ENCODE results near the gene LYPD1. TPM values are rescaled to one million over a fixed set of nuclear protein-coding genes. Genes with fewer than 3 reads are reported as not detected.

LYPD1 gene
- total RNA-seq, 1 donor from 2014 or later: 6.0 TPM

- Histone ChIP-seq H3K4me2 (no peak overlapping the region), H3F3A (ENCODE audit: low read depth) (no peaks in the 10 kb centered on the region), H3K36me3 (no peaks in the 10 kb centered on the region), H3K4me3 (no peak overlapping the region), H2AFZ (replicated peaks) (no peak overlapping the region), H3K4me1 (no peaks in the 10 kb centered on the region), H4K20me1 (ENCODE audit: low read depth) (no peaks in the 10 kb centered on the region), H3K79me2 (ENCODE audit: low read depth) (no peaks in the 10 kb centered on the region), H3K27ac (no peak overlapping the region), H3K27me3 (no peaks in the 10 kb centered on the region), H3K9ac (no peak overlapping the region), H3K9me3 (ENCODE audit: low read depth) (no peaks in the 10 kb centered on the region)
- DNase-seq (ENCODE audit: low spot score): no peak
- no peak for TF ChIP-seq EZH2 (IDR thresholded peaks at IDR 0.05)
- no peak for TF ChIP-seq CTCF (IDR thresholded peaks at IDR 0.05)
- H3K4me3 Mint-ChIP-seq: no peak overlapping the region
- H3K4me1 Mint-ChIP-seq: peaks cover 11% of the 10 kb centered on the region
- no peak overlapping the region for H3K27ac Mint-ChIP-seq
- peaks cover 2% of the 10 kb centered on the region for H3K27me3 Mint-ChIP-seq (ENCODE audit: insufficient read depth, low read depth)
- H3K9me3 Mint-ChIP-seq: peaks cover 5% of the 10 kb centered on the region
- H3K36me3 Mint-ChIP-seq: no peaks in the 10 kb centered on the region
Measured at GRCh38 chr2:132623096-132623839, 46.7 kb downstream of the LYPD1 start.

DNA sequence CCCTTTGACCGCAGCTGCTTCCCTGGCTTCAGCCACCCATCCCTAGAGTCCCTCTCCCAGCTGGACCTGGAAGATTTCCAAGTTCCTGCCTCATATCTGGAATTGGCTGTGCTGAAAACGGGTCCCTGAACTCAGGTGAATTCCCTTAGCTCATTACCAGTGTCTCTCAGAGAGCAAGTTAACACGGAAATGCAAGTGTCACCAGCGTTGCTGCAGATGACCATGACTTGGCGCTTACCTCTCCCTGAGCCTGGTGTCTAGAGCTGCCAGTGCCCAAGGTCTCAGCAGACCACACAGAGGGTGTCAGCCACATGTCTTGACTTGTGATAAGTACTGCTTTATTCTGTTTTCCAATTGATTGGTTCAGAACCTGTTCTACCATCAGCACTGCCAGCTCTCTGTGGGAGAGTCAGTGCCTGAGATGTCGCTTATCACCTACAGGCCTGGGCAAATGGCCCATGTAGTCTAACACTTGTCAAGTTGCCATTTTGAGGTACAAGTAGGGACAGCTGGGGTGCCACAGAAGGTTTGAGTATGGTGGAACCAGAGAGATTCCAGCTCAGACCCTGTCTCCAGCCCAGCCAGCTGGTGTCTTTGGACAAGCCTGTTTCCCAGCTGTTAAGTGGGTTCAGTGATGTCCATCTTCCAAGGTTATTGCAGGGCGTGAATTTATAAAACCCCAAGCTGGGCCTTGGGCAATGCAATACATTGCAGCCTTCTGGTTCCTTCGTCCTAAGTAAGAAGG, 48.7 kb downstream of the LYPD1 start:
- no peaks in the 10 kb centered on the region for H3K36me3 ChIP-seq
- H3K4me3 ChIP-seq: no peak overlapping the region
- DNase-seq (ENCODE audit: low spot score): no peak
- no peak overlapping the region for H3K9ac ChIP-seq
- no peaks in the 10 kb centered on the region for H3K4me1 ChIP-seq
- Mint-ChIP-seq H3K27ac (no peak overlapping the region), H3K4me3 (no peak overlapping the region), H3K4me1 (peaks cover 15% of the 10 kb centered on the region), H3K36me3 (no peaks in the 10 kb centered on the region), H3K27me3 (ENCODE audit: insufficient read depth, low read depth) (peaks cover 2% of the 10 kb centered on the region), H3K9me3 (peaks cover 5% of the 10 kb centered on the region)
- H3K4me2 ChIP-seq: no peak overlapping the region
- H4K20me1 ChIP-seq (ENCODE audit: low read depth): no peaks in the 10 kb centered on the region
- no peak overlapping the region for H3K27ac ChIP-seq
- no peak overlapping the region for H2AFZ ChIP-seq (replicated peaks)
- no peaks in the 10 kb centered on the region for H3K79me2 ChIP-seq (ENCODE audit: low read depth)
- no peaks in the 10 kb centered on the region for H3K27me3 ChIP-seq
- H3K9me3 ChIP-seq (ENCODE audit: low read depth): no peaks in the 10 kb centered on the region
- TF ChIP-seq EZH2phosphoT487 (IDR thresholded peaks at IDR 0.05) (no peak), CTCF (IDR thresholded peaks at IDR 0.05) (no peak), EZH2 (IDR thresholded peaks at IDR 0.05) (no peak)
- no peaks in the 10 kb centered on the region for H3F3A ChIP-seq (ENCODE audit: low read depth)

- Histone ChIP-seq H3K9me3 (ENCODE audit: low read depth) (no peaks in the 10 kb centered on the region), H3K27ac (no peak overlapping the region), H3K4me1 (no peaks in the 10 kb centered on the region), H4K20me1 (ENCODE audit: low read depth) (no peaks in the 10 kb centered on the region), H3K9ac (no peak overlapping the region), H2AFZ (replicated peaks) (no peak overlapping the region), H3F3A (ENCODE audit: low read depth) (no peaks in the 10 kb centered on the region), H3K4me3 (no peak overlapping the region), H3K4me2 (no peak overlapping the region), H3K36me3 (no peaks in the 10 kb centered on the region), H3K79me2 (ENCODE audit: low read depth) (no peaks in the 10 kb centered on the region), H3K27me3 (no peaks in the 10 kb centered on the region)
- Mint-ChIP-seq H3K9me3 (peaks cover 5% of the 10 kb centered on the region), H3K27me3 (ENCODE audit: insufficient read depth, low read depth) (peaks cover 2% of the 10 kb centered on the region), H3K36me3 (no peaks in the 10 kb centered on the region), H3K4me1 (peaks cover 18% of the 10 kb centered on the region), H3K4me3 (no peak overlapping the region), H3K27ac (peak overlapping the region; percentile 91)
- no peak for DNase-seq (ENCODE audit: low spot score)
- TF ChIP-seq EZH2phosphoT487 (IDR thresholded peaks at IDR 0.05): no peak
- no peak for TF ChIP-seq CTCF (IDR thresholded peaks at IDR 0.05)
- no peak for TF ChIP-seq EZH2 (IDR thresholded peaks at IDR 0.05)
Measured at GRCh38 chr2:132620115-132620514, 49.9 kb downstream of the LYPD1 start.

Measured in neural progenitor cell (in vitro differentiated cells).